GM23338 (cell line): ENCODE results near the gene LARGE1. TPM values are rescaled to one million over a fixed set of nuclear protein-coding genes. Genes with fewer than 3 reads are reported as not detected.

Experiments used
- ATAC-seq: fragments of 200-7000 bp; cut with Tn5 transposase; 3 replicates; pipeline ENCODE4 v1.9.1; 2020
- DNase-seq: peaks from one replicate; pipeline ENCODE4 v3.0.0-alpha.2; 2015; ENCODE audit warnings: low spot score
- H2AFZ ChIP-seq: fragments of 200-600 bp; sonication (generic); 2 replicates; pipeline ENCODE4 v1.8.0; 2016; ENCODE audit warnings: antibody characterized with exemption, mild to moderate bottlenecking, moderate library complexity
- H3F3A ChIP-seq: fragments of 200-600 bp; sonication (generic); replicated peaks from 2 replicates; pipeline ENCODE4 v1.8.0; 2017; ENCODE audit warnings: antibody characterized with exemption, mixed run types, low read depth
- H3K27ac ChIP-seq: fragments of 200-600 bp; sonication (generic); 2 replicates; pipeline ENCODE4 v1.6.1; 2016; ENCODE audit warnings: low read depth
- H3K27me3 ChIP-seq: fragments of 200-600 bp; sonication (generic); 2 replicates; pipeline ENCODE4 v1.8.0; 2016; ENCODE audit warnings: mild to moderate bottlenecking, mixed run types, moderate library complexity; ENCODE audit not compliant: insufficient read depth
- H3K36me3 ChIP-seq: fragments of 200-600 bp; sonication (generic); 2 replicates; pipeline ENCODE4 v1.8.0; 2016; ENCODE audit warnings: mild to moderate bottlenecking; ENCODE audit not compliant: insufficient read depth
- H3K4me1 ChIP-seq: fragments of 200-600 bp; sonication (generic); 2 replicates; pipeline ENCODE4 v1.8.0; 2016; ENCODE audit warnings: mild to moderate bottlenecking, moderate library complexity; ENCODE audit not compliant: insufficient read depth
- H3K4me2 ChIP-seq: fragments of 200-600 bp; sonication (generic); 2 replicates; pipeline ENCODE4 v1.7.1; 2017; ENCODE audit warnings: mixed run types
- H3K4me3 ChIP-seq: fragments of 200-600 bp; sonication (generic); 2 replicates; pipeline ENCODE4 v1.6.1; 2016; ENCODE audit warnings: mixed run types
- H3K79me2 ChIP-seq: fragments of 200-600 bp; sonication (generic); replicated peaks from 2 replicates; pipeline ENCODE4 v1.8.0; 2017; ENCODE audit warnings: mild to moderate bottlenecking; ENCODE audit not compliant: insufficient read depth
- H3K9me2 ChIP-seq: fragments of 200-600 bp; sonication (generic); 2 replicates; pipeline ENCODE4 v1.8.0; 2017; ENCODE audit not compliant: insufficient read depth
- H4K20me1 ChIP-seq: fragments of 200-600 bp; sonication (generic); replicated peaks from 2 replicates; pipeline ENCODE4 v1.8.0; 2017; ENCODE audit warnings: mild to moderate bottlenecking; ENCODE audit not compliant: insufficient read depth
- H3K27ac Mint-ChIP-seq: 2 replicates; pipeline ENCODE4 v1.8.0; 2020; ENCODE audit warnings: inconsistent platforms, mild to moderate bottlenecking, moderate library complexity, mixed read lengths
- H3K27me3 Mint-ChIP-seq: 3 replicates; pipeline ENCODE4 v1.8.0; 2022; ENCODE audit warnings: low read depth, mild to moderate bottlenecking, moderate library complexity, mixed read lengths, inconsistent platforms; ENCODE audit not compliant: insufficient read depth, poor library complexity
- H3K36me3 Mint-ChIP-seq: 3 replicates; pipeline ENCODE4 v1.8.0; 2021; ENCODE audit warnings: low read depth, mild to moderate bottlenecking, inconsistent platforms, moderate library complexity, mixed read lengths
- H3K4me1 Mint-ChIP-seq: 3 replicates; pipeline ENCODE4 v1.8.0; 2020; ENCODE audit warnings: mild to moderate bottlenecking, inconsistent platforms, mixed read lengths
- H3K4me3 Mint-ChIP-seq: 3 replicates; pipeline ENCODE4 v1.8.0; 2021; ENCODE audit warnings: moderate library complexity, mild to moderate bottlenecking, inconsistent platforms, mixed read lengths
- H3K9me3 Mint-ChIP-seq: 3 replicates; pipeline ENCODE4 v1.8.0; 2020; ENCODE audit warnings: moderate library complexity, mild to moderate bottlenecking, inconsistent platforms, mixed read lengths
- ETS1 ChIP-seq: IDR thresholded peaks from 2 replicates; pipeline ENCODE4 v1.6.1; 2016; ENCODE audit warnings: antibody characterized with exemption
- EZH2phosphoT487 ChIP-seq: fragments of 200-600 bp; sonication (generic); IDR thresholded peaks from one replicate; pipeline ENCODE4 v1.8.1; 2018; ENCODE audit warnings: antibody characterized with exemption; ENCODE audit not compliant: unreplicated experiment
- JUNB ChIP-seq: IDR thresholded peaks from one replicate; pipeline ENCODE4 v1.6.1; 2016; ENCODE audit warnings: antibody characterized with exemption; ENCODE audit not compliant: unreplicated experiment
- NANOG ChIP-seq: IDR thresholded peaks from 2 replicates; pipeline ENCODE4 v1.6.1; 2016; ENCODE audit warnings: antibody characterized with exemption, borderline replicate concordance
- STAT1 ChIP-seq: IDR thresholded peaks from one replicate; pipeline ENCODE4 v1.6.1; 2016; ENCODE audit warnings: antibody characterized with exemption; ENCODE audit not compliant: unreplicated experiment
- ZNF114 ChIP-seq: fragments of 250-450 bp; sonication (Bioruptor Pico); IDR thresholded peaks from 2 replicates; pipeline ENCODE4 v1.5.0; 2020; ENCODE audit warnings: mild to moderate bottlenecking, moderate library complexity
- polyA plus RNA-seq: library from polyadenylated mRNA; unstranded; fragments of >200 nt; fragmentation: Nextera tagmentation; extraction: Ambion mirVana; gene quantifications from 2 replicates; pipeline ENCODE4 v1.2.1, GENCODE V29; 2016
- total RNA-seq: library from RNA; depleted of rRNA; stranded (reverse); fragments of >200 nt; shearing (Covaris generic); gene quantifications from 2 replicates; pipeline ENCODE4 v1.2.3, GENCODE V29; 2014
- TF ChIP-seq, protein P1 (sequence below), 2 experiments: fragments of 200-600 bp in 1 of 2; sonication (generic) in 1 of 2; conservative IDR thresholded peaks; 2 replicates each; pipeline versions ENCODE4 v1.5.1 to v1.6.1; 2016 to 2017; ENCODE audit warnings: antibody characterized with exemption in 2 of 2, low read depth in 2 of 2, mild to moderate bottlenecking in 2 of 2, moderate library complexity in 1 of 2
- TF ChIP-seq, protein P2 (sequence below): fragments of 250-450 bp; sonication (Bioruptor Pico); IDR thresholded peaks from 2 replicates; pipeline ENCODE4 v1.5.0; 2020; ENCODE audit warnings: mild to moderate bottlenecking, moderate library complexity

LARGE1 gene
- total and polyA plus RNA-seq, 2 experiments from 2014 or later: 12.8 to 75.6 TPM

DNA sequence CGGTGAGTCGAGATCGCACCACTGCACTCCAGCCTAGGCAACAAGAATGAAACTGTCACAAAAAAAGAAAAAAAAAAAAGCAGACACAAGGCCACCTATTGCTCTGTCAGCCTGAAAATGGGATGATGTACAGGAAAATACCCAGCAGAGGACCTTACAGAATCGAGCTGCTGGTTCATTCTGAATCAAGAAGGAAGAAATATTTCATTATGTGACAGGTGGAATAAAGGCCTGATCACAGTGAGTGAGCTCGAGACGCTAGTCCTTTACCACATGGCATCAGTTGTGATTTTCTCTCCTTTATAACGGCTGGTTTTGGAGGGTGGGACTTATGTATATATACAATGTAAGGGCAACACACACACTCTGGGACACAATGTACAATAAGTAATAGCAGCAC is 340.0 kb downstream of the LARGE1 start:
- Histone ChIP-seq H3K4me1 (peaks cover 2% of the 10 kb centered on the region; the same call in 1 of the 2 replicates), H2AFZ (no peak overlapping the region), H3K36me3 (no peaks in the 10 kb centered on the region), H3K79me2 (peaks cover 15% of the 10 kb centered on the region), H3F3A (no peaks in the 10 kb centered on the region), H3K27ac (no peak overlapping the region), H3K4me2 (no peak overlapping the region), H3K4me3 (no peak overlapping the region), H4K20me1 (peaks cover 13% of the 10 kb centered on the region; the same call in 1 of the 2 replicates), H3K27me3 (no peaks in the 10 kb centered on the region), H3K9me2 (peaks cover 4% of the 10 kb centered on the region; the same call in 1 of the 2 replicates)
- TF ChIP-seq, protein P1, sequence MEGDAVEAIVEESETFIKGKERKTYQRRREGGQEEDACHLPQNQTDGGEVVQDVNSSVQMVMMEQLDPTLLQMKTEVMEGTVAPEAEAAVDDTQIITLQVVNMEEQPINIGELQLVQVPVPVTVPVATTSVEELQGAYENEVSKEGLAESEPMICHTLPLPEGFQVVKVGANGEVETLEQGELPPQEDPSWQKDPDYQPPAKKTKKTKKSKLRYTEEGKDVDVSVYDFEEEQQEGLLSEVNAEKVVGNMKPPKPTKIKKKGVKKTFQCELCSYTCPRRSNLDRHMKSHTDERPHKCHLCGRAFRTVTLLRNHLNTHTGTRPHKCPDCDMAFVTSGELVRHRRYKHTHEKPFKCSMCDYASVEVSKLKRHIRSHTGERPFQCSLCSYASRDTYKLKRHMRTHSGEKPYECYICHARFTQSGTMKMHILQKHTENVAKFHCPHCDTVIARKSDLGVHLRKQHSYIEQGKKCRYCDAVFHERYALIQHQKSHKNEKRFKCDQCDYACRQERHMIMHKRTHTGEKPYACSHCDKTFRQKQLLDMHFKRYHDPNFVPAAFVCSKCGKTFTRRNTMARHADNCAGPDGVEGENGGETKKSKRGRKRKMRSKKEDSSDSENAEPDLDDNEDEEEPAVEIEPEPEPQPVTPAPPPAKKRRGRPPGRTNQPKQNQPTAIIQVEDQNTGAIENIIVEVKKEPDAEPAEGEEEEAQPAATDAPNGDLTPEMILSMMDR (conservative IDR thresholded peaks at IDR 0.05; ENCODE audit: low read depth in 2 of 2): no peak
- TF ChIP-seq ZNF114 (no peak), ETS1 (no peak), NANOG (no peak), STAT1 (no peak), EZH2phosphoT487 (no peak), JUNB (no peak)
- TF ChIP-seq, protein P2, sequence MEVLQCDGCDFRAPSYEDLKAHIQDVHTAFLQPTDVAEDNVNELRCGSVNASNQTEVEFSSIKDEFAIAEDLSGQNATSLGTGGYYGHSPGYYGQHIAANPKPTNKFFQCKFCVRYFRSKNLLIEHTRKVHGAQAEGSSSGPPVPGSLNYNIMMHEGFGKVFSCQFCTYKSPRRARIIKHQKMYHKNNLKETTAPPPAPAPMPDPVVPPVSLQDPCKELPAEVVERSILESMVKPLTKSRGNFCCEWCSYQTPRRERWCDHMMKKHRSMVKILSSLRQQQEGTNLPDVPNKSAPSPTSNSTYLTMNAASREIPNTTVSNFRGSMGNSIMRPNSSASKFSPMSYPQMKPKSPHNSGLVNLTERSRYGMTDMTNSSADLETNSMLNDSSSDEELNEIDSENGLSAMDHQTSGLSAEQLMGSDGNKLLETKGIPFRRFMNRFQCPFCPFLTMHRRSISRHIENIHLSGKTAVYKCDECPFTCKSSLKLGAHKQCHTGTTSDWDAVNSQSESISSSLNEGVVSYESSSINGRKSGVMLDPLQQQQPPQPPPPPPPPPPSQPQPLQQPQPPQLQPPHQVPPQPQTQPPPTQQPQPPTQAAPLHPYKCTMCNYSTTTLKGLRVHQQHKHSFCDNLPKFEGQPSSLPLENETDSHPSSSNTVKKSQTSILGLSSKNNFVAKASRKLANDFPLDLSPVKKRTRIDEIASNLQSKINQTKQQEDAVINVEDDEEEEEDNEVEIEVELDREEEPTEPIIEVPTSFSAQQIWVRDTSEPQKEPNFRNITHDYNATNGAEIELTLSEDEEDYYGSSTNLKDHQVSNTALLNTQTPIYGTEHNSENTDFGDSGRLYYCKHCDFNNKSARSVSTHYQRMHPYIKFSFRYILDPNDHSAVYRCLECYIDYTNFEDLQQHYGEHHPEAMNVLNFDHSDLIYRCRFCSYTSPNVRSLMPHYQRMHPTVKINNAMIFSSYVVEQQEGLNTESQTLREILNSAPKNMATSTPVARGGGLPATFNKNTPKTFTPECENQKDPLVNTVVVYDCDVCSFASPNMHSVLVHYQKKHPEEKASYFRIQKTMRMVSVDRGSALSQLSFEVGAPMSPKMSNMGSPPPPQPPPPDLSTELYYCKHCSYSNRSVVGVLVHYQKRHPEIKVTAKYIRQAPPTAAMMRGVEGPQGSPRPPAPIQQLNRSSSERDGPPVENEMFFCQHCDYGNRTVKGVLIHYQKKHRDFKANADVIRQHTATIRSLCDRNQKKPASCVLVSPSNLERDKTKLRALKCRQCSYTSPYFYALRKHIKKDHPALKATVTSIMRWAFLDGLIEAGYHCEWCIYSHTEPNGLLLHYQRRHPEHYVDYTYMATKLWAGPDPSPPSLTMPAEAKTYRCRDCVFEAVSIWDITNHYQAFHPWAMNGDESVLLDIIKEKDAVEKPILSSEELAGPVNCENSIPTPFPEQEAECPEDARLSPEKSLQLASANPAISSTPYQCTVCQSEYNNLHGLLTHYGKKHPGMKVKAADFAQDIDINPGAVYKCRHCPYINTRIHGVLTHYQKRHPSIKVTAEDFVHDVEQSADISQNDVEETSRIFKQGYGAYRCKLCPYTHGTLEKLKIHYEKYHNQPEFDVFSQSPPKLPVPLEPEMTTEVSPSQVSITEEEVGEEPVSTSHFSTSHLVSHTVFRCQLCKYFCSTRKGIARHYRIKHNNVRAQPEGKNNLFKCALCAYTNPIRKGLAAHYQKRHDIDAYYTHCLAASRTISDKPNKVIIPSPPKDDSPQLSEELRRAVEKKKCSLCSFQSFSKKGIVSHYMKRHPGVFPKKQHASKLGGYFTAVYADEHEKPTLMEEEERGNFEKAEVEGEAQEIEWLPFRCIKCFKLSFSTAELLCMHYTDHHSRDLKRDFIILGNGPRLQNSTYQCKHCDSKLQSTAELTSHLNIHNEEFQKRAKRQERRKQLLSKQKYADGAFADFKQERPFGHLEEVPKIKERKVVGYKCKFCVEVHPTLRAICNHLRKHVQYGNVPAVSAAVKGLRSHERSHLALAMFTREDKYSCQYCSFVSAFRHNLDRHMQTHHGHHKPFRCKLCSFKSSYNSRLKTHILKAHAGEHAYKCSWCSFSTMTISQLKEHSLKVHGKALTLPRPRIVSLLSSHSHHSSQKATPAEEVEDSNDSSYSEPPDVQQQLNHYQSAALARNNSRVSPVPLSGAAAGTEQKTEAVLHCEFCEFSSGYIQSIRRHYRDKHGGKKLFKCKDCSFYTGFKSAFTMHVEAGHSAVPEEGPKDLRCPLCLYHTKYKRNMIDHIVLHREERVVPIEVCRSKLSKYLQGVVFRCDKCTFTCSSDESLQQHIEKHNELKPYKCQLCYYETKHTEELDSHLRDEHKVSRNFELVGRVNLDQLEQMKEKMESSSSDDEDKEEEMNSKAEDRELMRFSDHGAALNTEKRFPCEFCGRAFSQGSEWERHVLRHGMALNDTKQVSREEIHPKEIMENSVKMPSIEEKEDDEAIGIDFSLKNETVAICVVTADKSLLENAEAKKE (CRISPR knock-in tag): no peak
- Mint-ChIP-seq H3K4me3 (no peak overlapping the region), H3K27ac (no peak overlapping the region), H3K36me3 (no peaks in the 10 kb centered on the region), H3K27me3 (peaks cover 5% of the 10 kb centered on the region), H3K4me1 (peaks cover 16% of the 10 kb centered on the region; the same call in 2 of the 3 replicates), H3K9me3 (no peaks in the 10 kb centered on the region)
- no peak for ATAC-seq
- no peak for DNase-seq
